SJCRH30 (cell line): Measurements from ENCODE around the gene AMIGO3. TPM values are rescaled to one million over a fixed set of nuclear protein-coding genes. Genes with fewer than 3 reads are reported as not detected.
"Not testable (repeated sequence)": the region's sequence is repeated elsewhere in the genome, so short reads cannot be mapped to it uniquely, and the experiment has no call there.

ENCODE experiments used
- DNase-seq, 2 experiments: peaks; one replicate each; pipeline ENCODE4 v3.0.0-alpha.2; 2015 to 2020
- H3K27ac ChIP-seq: fragments of 250-450 bp; sonication (Bioruptor Pico); 2 replicates; pipeline ENCODE4 v1.5.1; 2020; ENCODE audit warnings: mild to moderate bottlenecking, moderate library complexity
- H3K27me3 ChIP-seq: fragments of 250-450 bp; sonication (Bioruptor Pico); 2 replicates; pipeline ENCODE4 v1.5.1; 2020; ENCODE audit warnings: mild to moderate bottlenecking, moderate library complexity
- H3K36me3 ChIP-seq: fragments of 250-450 bp; sonication (Bioruptor Pico); 2 replicates; pipeline ENCODE4 v1.5.1; 2020; ENCODE audit warnings: mild to moderate bottlenecking, moderate library complexity
- H3K4me1 ChIP-seq: fragments of 250-450 bp; sonication (Bioruptor Pico); 2 replicates; pipeline ENCODE4 v1.5.1; 2020; ENCODE audit warnings: mild to moderate bottlenecking, moderate library complexity
- H3K4me3 ChIP-seq: fragments of 250-450 bp; sonication (Bioruptor Pico); 2 replicates; pipeline ENCODE4 v1.5.1; 2020; ENCODE audit warnings: mild to moderate bottlenecking, moderate library complexity
- H3K9me3 ChIP-seq: fragments of 250-450 bp; sonication (Bioruptor Pico); replicated peaks from 2 replicates; pipeline ENCODE4 v1.5.1; 2020; ENCODE audit warnings: mild to moderate bottlenecking, moderate library complexity
- total RNA-seq: library from RNA; depleted of rRNA; stranded (reverse); fragments of >200 nt; shearing (Covaris generic); gene quantifications from 2 replicates; pipeline ENCODE4 v1.2.3, GENCODE V29; 2014

AMIGO3 gene
- total RNA-seq, 1 experiment from 2014 or later: 4.2 TPM

DNA sequence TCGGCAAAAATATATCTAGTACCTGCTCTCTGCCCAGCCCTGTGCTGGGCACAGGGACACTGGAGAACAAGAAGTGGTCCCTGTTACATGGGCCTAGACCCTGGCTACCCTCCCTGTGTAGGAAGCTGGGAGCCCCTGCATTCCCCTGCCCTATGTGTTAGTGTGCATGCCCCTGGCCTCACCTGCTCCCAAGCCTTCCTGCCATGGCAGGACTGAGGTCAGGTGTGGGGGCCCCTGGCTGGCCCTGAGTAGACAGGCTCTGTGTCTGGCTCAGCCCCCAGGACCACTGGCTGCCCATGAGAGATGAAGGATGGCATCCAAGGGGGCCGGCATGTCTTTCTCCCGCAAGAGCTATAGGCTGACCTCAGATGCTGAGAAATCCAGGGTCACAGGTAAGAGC lies 28.6 kb downstream of the AMIGO3 start:
- not testable (repeated sequence) for H3K4me1 ChIP-seq, H3K4me3 ChIP-seq, DNase-seq, H3K36me3 ChIP-seq, H3K9me3 ChIP-seq, H3K27ac ChIP-seq, H3K27me3 ChIP-seq

- peak overlapping the region; percentile 37; the same call in 1 of the 2 replicates for H3K27ac ChIP-seq
- not testable (repeated sequence) for H3K36me3 ChIP-seq, H3K27me3 ChIP-seq, H3K9me3 ChIP-seq, DNase-seq, H3K4me1 ChIP-seq
- peak overlapping the region; percentile 99 for H3K4me3 ChIP-seq
Observed at GRCh38 chr3:49689908-49690624, 29.4 kb downstream of the AMIGO3 start.

- Histone ChIP-seq H3K9me3 (no peaks in the 10 kb centered on the region), H3K36me3 (no peaks in the 10 kb centered on the region), H3K27ac (peak within 1 kb of the TSS; percentile 37), H3K4me3 (peak within 1 kb of the TSS; percentile 99), H3K27me3 (no peaks in the 10 kb centered on the region), H3K4me1 (no peaks in the 10 kb centered on the region)
- peak; percentile 91 to 93 for DNase-seq
Observed at GRCh38 chr3:49689046-49689907, 30.2 kb downstream of the AMIGO3 start, which contains the start of the genes MST1 and RNF123. MST1 (minus strand) TSS chr3:49689474; CDS start chr3:49688691, 783 bp downstream. RNF123 (plus strand) TSS chr3:49689557; CDS start chr3:49691166, 1,609 bp downstream.

- not testable (repeated sequence) for DNase-seq, H3K27me3 ChIP-seq, H3K9me3 ChIP-seq, H3K36me3 ChIP-seq, H3K4me1 ChIP-seq, H3K27ac ChIP-seq
- H3K4me3 ChIP-seq: peak overlapping the region; percentile 99
Observed at GRCh38 chr3:49688338-49689045, 31.0 kb downstream of the AMIGO3 start.

DNA sequence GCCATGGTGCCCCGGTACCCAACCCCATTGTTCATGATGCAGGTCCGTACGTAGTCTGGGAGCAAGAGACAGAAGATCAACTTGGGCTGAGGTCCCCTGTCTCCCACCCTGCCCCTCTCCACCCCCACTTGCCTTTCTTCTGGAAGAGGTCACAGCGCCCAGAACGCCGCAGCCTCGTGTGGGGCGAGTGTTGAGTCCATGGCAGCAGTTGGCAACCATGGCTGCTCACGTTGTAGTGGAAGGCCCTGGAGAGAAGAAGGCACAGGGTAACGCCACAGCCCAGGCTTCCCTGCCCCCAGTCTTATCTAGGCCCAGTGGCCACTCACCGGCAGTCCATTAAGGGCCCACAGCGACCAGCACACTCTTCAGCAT lies 32.1 kb downstream of the AMIGO3 start:
- not testable (repeated sequence) for H3K4me1 ChIP-seq, H3K27me3 ChIP-seq, H3K9me3 ChIP-seq, DNase-seq, H3K27ac ChIP-seq, H3K4me3 ChIP-seq, H3K36me3 ChIP-seq

DNA sequence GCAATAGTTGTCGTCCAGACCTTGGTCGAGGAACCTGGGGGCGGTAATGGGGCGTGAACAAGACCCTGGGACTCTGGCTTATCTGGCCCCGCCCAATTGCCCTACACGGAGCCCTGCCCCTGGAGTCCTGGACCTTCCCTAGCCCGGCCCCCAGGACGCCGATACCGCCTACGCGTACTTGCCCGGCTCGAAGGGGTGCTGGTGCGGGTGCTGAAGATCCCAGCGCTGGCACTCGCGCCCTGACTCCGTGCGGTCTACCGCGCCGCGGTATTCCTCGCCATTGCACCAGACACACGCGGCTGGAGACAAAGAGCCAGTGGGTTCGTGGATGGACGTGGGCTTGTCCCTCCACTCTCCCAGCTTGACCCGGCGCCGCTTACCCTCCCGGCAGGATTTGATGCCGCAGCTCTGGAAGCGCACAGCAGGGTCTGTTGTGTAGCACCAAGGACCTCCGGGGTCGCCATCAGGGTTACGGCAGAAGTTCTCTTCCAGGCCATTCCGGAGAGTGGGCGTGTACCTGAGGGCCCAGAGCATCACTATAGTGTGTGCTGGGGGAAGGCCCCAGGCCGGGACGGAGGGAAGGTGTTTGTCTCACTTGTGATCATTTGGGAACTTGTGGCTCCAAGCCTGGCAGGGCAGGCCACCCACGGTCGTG lies 32.6 kb downstream of the AMIGO3 start:
- not testable (repeated sequence) for H3K9me3 ChIP-seq, H3K4me1 ChIP-seq, H3K36me3 ChIP-seq, H3K27ac ChIP-seq, H3K4me3 ChIP-seq, DNase-seq, H3K27me3 ChIP-seq

GRCh38 chr3:49686346-49686745 lies 33.1 kb downstream of the AMIGO3 start:
- not testable (repeated sequence) for H3K4me3 ChIP-seq, H3K9me3 ChIP-seq, DNase-seq, H3K27ac ChIP-seq, H3K4me1 ChIP-seq, H3K36me3 ChIP-seq, H3K27me3 ChIP-seq

- DNase-seq, H3K9me3 ChIP-seq, H3K36me3 ChIP-seq, H3K27me3 ChIP-seq, H3K27ac ChIP-seq, H3K4me3 ChIP-seq, H3K4me1 ChIP-seq: not testable (repeated sequence)
Observed at GRCh38 chr3:49685846-49686245, 33.6 kb downstream of the AMIGO3 start.

DNA sequence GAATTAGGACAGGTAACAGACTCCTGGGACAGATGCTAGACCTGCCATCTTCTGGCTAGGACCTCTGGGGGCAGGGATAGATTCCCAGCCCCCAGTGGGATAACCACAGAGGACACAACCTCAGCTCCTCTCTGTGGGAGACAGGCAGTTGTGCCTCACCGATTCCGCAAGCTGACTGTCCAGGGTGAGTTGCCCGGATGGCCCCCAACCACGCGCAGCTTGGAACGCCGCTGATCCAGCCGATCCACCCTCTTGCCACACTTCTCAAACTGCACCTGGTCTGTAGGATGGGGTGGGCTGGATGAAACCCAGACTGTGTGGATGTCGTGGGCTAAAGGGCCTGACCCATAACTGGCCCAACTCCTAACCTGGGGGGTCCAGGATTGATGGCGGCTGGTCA lies 34.4 kb downstream of the AMIGO3 start:
- DNase-seq, H3K27ac ChIP-seq: not testable (repeated sequence)

DNA sequence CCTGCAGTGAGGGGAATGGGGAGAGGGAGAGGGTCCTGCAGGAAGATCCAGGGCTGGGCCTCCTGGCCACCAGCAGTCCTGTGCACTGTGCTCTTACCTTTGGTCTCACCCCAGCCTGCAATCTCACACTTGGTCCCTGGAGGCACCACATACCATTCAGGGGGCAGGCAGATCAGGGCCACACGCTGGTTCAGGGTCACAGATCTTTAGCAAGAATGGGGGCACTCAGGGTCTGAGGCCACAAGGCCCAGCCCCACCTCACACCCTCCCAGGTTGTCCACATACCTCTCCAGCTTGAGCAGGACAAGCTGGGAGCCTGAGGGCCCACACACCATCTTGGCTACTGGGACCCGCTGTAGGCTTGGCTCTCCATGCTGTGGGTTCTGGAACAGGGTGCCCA lies 35.0 kb downstream of the AMIGO3 start:
- DNase-seq, H3K4me1 ChIP-seq, H3K9me3 ChIP-seq, H3K27me3 ChIP-seq, H3K27ac ChIP-seq, H3K36me3 ChIP-seq, H3K4me3 ChIP-seq: not testable (repeated sequence)

More for the DNA sequence above, 34.4 kb downstream of the AMIGO3 start:
- H3K4me1 ChIP-seq, H3K4me3 ChIP-seq, H3K36me3 ChIP-seq, H3K9me3 ChIP-seq, H3K27me3 ChIP-seq: not testable (repeated sequence)

DNA sequence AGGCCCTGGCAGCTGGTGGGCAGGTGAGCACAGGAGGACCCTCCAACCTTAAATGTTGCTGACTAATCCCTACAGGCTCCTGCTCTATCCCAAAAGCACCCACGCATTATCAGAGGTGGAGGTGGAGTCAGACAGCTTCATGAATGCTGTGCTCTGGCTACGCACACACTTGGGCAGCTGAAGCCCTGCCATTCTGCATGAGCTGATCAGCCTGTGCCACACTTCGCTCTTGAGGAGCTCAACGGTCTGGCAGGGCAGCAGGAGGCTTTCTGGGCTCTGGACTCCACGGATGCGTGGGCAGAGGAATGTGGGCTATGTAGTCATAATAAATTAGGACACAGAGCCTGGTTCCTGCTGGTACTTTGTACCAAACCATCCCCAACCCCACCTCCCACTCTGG lies 36.3 kb downstream of the AMIGO3 start:
- Histone ChIP-seq H3K27me3 (no peaks in the 10 kb centered on the region), H3K4me3 (no peak overlapping the region), H3K4me1 (no peaks in the 10 kb centered on the region), H3K9me3 (no peaks in the 10 kb centered on the region), H3K36me3 (no peaks in the 10 kb centered on the region; the same call in none of the 2 replicates), H3K27ac (no peak overlapping the region)
- no peak for DNase-seq

GRCh38 chr3:49681543-49681942 lies 37.9 kb downstream of the AMIGO3 start:
- Histone ChIP-seq H3K4me1 (no peaks in the 10 kb centered on the region), H3K27me3 (no peaks in the 10 kb centered on the region), H3K4me3 (no peak overlapping the region), H3K36me3 (no peaks in the 10 kb centered on the region; the same call in none of the 2 replicates), H3K9me3 (no peaks in the 10 kb centered on the region), H3K27ac (no peak overlapping the region)
- no peak for DNase-seq

- no peaks in the 10 kb centered on the region for H3K9me3 ChIP-seq
- no peaks in the 10 kb centered on the region for H3K27me3 ChIP-seq
- no peaks in the 10 kb centered on the region for H3K4me1 ChIP-seq
- H3K36me3 ChIP-seq: no peaks in the 10 kb centered on the region; the same call in none of the 2 replicates
- H3K4me3 ChIP-seq: no peak overlapping the region
- DNase-seq: no peak
- H3K27ac ChIP-seq: no peak overlapping the region
Observed at GRCh38 chr3:49681232-49681522, 38.3 kb downstream of the AMIGO3 start.

DNA sequence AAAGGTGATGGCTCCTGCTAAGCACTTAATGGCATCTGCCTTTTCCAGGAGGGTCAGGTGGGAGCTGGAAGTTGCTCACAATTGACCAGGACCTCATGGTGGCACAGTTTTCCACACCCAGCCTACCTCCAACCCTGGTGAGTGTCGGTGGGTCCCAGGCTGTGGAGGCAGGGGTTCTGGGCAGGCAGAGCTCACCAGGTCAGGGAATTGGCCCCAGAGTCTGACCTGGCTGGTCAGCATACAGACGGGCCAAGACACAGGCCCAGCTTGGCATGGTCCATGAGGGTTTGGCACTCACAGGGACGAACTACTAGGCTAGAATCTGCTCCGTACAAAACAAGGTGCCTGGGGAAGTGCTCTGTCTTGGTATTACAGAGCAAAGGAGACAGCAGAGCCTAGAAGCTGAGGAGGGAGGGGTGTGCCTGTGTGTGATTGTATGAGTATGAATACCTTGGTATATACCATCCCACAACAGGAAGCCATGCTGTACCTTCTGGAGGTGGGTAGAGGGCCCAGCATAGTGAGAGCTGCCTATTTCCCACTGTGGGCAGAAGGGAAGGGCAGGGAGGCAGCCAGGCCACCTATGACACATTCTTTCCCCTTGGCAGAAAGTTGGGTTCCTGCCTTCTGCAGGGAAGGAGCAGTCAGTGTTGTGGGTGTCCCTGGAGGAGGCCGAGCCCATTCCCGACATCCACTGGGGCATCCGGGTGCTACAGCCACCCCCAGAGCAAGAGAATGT lies 38.8 kb downstream of the AMIGO3 start:
- Histone ChIP-seq H3K27ac (no peak overlapping the region), H3K27me3 (no peaks in the 10 kb centered on the region), H3K9me3 (no peaks in the 10 kb centered on the region), H3K36me3 (no peaks in the 10 kb centered on the region; the same call in none of the 2 replicates), H3K4me1 (no peaks in the 10 kb centered on the region), H3K4me3 (no peak overlapping the region)
- no peak for DNase-seq
